Fibroblast of the aortic adventitia (primary cell): Measurements from ENCODE around the gene MATN1. TPM values are rescaled to one million over a fixed set of nuclear protein-coding genes. Genes with fewer than 3 reads are reported as not detected.

ENCODE experiments used
- DNase-seq: peaks from one replicate; pipeline ENCODE4 v3.0.0-alpha.2; 2010; ENCODE audit warnings: low read depth
- H3K4me3 ChIP-seq: 2 replicates; pipeline ENCODE4 v1.5.1; 2011; ENCODE audit warnings: low read depth, mild to moderate bottlenecking, control low read depth, low read length, moderate library complexity
- total RNA-seq: library from RNA; depleted of rRNA; stranded (reverse); fragments of >200 nt; gene quantifications from 2 replicates; pipeline ENCODE4 v1.2.3, GENCODE V29; 2012; ENCODE audit warnings: low replicate concordance
- TF ChIP-seq, protein P1 (sequence below): IDR thresholded peaks from 2 replicates; pipeline ENCODE4 v1.5.1; 2011; ENCODE audit warnings: mild to moderate bottlenecking, low read length, control low read depth, inconsistent platforms; ENCODE audit not compliant: insufficient read depth

The MATN1 gene
- total RNA-seq, 1 donor, result 0.18 TPM

DNA sequence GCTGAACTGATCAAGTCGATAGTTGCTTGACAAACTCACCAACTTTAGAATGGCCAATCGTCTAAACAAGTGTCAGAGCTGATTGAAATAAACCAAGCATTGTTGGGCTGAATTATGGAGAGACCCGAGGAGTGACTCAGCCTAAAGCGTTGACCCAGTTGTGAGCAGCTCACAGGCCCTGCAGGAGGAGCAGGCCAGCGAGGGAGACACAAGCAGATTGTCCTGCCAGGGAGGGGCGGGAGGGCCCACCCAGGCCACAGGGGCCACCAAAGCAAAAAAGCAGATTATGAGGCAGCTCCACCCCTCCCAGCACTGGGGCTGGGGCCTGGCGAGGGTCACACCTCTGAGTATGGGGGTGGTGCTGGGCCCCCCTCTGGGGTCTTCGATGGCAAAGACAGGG lies 10.1 kb upstream of the MATN1 start:
- no peak overlapping the region for H3K4me3 ChIP-seq
- TF ChIP-seq, protein P1, sequence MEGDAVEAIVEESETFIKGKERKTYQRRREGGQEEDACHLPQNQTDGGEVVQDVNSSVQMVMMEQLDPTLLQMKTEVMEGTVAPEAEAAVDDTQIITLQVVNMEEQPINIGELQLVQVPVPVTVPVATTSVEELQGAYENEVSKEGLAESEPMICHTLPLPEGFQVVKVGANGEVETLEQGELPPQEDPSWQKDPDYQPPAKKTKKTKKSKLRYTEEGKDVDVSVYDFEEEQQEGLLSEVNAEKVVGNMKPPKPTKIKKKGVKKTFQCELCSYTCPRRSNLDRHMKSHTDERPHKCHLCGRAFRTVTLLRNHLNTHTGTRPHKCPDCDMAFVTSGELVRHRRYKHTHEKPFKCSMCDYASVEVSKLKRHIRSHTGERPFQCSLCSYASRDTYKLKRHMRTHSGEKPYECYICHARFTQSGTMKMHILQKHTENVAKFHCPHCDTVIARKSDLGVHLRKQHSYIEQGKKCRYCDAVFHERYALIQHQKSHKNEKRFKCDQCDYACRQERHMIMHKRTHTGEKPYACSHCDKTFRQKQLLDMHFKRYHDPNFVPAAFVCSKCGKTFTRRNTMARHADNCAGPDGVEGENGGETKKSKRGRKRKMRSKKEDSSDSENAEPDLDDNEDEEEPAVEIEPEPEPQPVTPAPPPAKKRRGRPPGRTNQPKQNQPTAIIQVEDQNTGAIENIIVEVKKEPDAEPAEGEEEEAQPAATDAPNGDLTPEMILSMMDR, result no peak
- DNase-seq, result no peak

DNA sequence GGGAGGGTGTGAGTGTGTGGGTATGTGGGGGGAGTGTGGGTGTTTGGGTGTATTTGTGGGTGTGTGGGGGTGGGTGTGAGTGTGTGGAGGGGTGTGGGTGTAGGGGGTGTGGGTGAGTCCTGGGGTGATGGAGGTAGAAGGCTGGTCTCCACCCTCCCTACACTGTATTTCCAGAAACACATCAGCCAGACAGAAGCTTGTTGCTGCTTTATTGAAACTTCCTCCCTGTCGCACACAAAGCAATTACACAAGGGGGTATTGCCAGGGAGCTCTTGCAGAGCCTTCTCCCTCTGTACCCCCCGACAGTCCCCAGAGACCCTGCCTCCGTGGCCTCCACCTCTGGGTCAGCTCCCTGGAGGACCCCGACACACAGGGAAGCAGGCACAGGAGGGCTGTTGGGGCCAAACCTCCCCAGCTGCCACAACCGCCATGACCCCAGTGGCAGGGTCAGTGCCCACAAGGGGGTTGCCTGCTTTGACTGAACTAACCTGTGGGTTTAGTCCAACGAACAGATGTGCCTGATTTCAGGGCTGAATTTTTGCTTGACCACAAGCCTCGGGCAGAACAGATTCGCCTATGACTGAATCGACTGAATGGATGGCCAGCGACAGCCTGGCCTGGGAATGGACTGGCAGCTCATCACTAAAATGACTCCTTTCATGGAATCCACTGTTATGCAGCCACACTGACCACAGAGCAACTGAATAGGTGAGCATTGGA lies 9.1 kb upstream of the MATN1 start:
- H3K4me3 ChIP-seq, result no peak overlapping the region
- no peak for DNase-seq
- TF ChIP-seq, protein P1, result no peak

DNA sequence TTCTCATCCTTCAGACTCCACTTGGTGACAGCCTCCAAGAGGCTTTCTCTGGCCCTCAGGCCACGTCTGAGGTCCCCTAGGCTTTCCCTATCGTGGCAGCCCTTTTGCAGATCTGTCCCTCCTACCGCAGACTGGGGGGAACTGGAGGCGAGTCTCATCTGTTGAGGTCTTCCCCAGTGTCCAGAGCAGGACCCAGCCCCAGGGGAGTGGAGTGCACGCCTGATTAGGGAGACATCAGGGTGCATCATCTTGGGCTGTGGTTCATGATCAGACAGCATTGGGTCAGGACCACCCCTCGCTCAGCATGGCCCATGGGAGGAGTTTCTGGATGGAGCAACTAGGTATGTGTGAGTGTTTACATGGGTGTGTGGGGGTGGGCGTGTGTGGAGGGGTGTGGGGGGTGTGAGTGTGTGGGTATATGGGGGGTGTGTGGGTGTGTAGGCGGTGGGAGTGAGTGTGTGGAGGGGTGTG lies 8.5 kb upstream of the MATN1 start:
- H3K4me3 ChIP-seq, result no peak overlapping the region
- TF ChIP-seq, protein P1, result no peak
- no peak for DNase-seq

DNA sequence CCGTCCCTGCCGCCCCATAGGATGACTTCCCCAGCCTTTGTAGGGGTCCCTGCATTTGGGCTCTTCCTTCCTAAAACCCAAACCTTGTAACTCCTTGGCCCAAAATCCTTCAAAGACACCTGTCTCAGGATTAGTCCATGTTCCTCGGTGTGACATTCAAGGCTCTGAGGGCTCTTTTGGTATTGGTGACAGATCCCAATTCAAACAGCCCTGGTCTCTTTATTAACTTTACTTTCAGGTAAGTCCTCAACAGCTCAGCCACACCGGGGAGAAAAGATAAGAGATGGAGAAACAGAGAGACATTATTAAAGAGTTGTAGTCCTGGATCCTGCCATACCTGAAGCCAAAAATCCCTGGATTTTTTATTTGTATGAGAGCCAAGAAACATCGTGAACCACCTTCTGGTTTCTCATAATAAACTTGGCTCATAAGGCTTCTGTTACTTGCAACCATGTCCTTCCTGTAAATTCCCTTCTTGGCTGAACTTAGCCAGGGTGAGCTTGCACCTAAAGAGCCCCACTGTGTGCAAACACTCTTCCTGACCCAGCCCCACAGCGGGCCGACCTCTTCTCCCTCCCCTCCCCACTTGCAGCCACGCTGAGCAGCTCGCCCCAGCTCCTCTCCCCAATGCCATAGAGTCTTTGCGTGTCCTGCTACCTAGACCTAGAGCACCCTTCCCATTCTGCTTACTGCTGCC lies 7.9 kb upstream of the MATN1 start:
- TF ChIP-seq, protein P1, result no peak
- no peak overlapping the region for H3K4me3 ChIP-seq
- no peak for DNase-seq

DNA sequence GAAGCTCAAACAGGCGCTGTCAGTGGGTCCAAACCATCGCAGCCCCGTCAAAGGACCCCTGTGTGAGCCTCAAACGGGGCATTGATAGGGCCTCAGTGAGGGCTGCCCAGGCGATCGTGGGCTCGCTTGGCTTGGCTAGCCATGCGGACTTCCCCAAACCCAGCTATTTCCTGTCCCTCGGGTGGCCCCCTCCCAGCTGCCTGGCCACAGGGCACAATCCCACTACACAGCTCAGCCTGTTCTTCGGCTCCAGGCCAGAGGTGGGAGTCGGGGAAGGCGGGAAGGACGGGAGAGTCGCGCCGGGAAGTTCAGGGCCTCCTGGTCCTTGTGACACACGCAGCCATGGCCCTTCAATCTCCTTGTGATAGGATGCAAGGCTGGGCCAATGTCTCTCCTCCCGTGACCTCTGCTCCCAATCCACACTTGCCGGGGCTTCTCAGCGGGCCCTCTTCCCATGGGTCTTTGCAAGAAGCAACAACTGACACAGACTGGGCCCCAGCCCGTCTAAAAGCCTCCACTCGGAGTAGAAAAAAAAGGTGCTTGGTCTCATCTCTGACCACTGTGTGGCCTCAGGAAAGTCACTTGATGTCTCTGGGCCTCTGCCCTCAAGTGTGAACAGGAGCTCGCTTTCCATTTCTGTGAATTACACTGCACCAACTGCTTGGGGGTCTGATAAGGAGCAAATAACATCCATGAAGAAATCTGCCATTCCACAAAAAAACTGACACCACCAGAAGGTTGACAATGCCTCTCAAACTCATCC lies 7.1 kb upstream of the MATN1 start:
- H3K4me3 ChIP-seq, result no peak overlapping the region
- DNase-seq, result no peak
- TF ChIP-seq, protein P1, result no peak

DNA sequence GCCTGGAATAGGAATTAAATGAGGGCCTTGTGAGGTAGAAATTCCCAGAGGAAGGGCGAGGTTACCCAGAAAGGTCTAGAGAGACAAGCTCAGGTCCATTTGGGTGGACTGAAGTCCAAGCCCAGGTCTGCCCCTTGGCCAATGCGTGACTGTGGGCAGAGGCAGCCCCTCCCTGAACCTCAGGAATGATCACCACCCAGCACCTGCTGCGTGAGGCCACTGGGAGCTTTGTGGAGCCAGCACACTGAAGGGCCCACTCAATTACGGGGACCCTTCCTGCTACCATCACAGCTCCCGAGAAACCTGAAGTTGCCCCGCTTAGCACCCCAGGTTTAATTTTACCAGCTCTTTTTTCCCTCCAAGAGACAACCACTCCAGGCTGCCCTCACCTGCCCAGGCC lies 6.5 kb upstream of the MATN1 start:
- TF ChIP-seq, protein P1, result no peak
- H3K4me3 ChIP-seq, result no peak overlapping the region
- no peak for DNase-seq
